ENCODE measurements around the gene GPBAR1.
A peak's percentile ranks its signal among the peaks of the same experiment; 100 is the strongest.

DNA sequence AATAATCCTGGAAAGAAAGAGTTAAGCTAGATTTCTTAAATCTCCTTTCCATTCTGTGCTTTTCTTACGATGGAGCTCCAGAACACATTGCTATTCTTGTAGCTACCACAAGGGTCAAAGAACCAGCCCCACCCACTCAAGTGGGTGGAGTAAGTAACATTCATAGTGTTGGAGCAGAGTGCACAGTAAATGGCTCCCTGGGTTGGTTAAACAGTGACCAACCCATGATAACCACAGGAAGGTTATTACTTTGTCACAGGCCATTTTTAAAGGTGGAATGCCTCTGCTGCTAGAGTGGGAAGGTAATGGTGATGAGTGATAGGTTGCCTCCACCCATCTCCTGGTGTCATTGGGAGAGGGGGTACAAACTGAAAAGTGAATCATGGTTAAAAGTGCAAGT, 29.9 kb upstream of the GPBAR1 start:
- TF ChIP-seq, protein P1, sequence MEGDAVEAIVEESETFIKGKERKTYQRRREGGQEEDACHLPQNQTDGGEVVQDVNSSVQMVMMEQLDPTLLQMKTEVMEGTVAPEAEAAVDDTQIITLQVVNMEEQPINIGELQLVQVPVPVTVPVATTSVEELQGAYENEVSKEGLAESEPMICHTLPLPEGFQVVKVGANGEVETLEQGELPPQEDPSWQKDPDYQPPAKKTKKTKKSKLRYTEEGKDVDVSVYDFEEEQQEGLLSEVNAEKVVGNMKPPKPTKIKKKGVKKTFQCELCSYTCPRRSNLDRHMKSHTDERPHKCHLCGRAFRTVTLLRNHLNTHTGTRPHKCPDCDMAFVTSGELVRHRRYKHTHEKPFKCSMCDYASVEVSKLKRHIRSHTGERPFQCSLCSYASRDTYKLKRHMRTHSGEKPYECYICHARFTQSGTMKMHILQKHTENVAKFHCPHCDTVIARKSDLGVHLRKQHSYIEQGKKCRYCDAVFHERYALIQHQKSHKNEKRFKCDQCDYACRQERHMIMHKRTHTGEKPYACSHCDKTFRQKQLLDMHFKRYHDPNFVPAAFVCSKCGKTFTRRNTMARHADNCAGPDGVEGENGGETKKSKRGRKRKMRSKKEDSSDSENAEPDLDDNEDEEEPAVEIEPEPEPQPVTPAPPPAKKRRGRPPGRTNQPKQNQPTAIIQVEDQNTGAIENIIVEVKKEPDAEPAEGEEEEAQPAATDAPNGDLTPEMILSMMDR (IDR thresholded peaks at IDR 0.05), result peak in 1 of 6 experiments; percentile 30
- no peak for TF ChIP-seq POLR2AphosphoS5 (IDR thresholded peaks at IDR 0.05)

Measured in upper lobe of left lung (tissue), 4 donors.